ENCODE data around the gene SECTM1.
A peak's percentile ranks its signal among the peaks of the same experiment; 100 is the strongest.
"Not testable (repeated sequence)": the region's sequence is repeated elsewhere in the genome, so short reads cannot be mapped to it uniquely, and the experiment has no call there.

Gene SECTM1

DNA sequence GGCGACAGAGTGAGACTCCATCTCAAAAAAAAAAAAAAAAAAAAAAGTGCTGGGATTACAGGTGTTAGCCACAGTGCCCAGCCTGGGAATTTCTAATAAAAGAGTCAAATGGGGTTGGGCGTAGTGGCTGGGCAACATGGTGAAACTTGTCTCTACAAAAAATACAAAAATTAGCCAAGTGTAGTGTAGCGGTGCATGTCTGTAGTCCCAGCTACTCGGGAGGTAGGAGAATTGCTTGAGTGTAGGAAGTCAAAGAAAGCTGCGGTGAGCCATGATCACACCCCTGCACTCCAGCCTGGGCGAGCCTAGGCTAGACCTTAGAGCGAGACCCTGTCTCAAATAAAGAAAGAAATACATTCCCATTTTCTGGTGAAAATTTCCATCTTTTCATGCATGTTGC is 35.6 kb upstream of the SECTM1 start:
- no peak for DNase-seq (ENCODE audit: low spot score)

DNA sequence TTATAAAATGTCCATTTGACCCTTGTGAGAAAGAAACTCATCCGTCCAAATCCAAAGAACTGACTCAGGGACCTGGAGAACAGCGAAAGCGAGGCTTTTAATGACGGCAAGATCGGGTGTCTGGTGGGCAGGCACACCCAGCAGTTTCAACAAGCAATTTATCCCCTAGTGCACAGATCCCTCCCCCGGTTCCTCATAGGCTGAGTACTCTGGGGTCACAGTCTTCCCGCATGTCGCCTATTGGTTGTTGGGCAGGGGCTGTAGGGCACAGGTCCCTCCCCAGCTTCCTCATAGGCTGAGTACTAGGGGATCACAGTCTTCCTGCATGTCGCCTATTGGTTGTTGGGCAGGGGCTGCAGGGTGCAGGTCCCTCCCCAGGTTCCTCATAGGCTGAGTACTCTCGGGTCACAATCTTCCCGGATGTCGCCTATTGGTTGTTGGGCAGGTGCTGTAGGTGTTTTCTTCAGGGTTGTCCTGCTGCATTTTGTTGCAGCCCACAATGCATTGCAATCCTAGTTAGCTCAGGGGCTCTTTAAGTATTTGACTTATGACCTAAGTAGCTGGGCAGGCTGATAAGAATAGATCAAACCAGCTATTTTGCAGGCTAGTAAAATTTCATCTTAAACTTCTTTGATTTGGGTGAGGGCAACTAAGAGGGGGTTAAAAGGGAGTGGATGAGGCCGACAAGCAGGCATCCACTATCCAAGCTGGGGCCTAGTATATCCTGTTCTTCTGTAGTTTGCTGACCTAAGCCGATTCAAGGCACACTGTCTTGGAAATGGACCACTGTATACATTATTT is 34.4 kb upstream of the SECTM1 start:
- DNase-seq (ENCODE audit: low spot score) = no peak

DNA sequence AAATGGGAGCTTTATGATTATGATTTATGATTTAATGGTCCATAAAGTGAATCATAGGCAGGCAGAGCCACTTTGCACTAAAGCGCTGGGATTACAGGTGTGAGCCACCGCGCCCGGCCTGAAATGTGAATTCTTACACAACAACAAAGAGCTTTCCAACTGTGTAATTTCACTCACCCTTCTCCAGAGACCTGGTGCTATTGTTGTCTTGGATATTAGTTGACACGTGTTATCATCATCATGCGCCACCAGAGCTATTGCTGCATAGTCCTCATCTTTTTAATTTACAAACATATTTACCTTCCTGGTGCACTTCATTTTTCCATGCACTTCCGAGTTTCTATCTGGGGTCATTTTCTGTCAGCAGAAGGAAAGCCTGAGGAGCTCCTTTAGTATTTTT is 33.2 kb upstream of the SECTM1 start:
- no peak for DNase-seq (ENCODE audit: low spot score)

DNA sequence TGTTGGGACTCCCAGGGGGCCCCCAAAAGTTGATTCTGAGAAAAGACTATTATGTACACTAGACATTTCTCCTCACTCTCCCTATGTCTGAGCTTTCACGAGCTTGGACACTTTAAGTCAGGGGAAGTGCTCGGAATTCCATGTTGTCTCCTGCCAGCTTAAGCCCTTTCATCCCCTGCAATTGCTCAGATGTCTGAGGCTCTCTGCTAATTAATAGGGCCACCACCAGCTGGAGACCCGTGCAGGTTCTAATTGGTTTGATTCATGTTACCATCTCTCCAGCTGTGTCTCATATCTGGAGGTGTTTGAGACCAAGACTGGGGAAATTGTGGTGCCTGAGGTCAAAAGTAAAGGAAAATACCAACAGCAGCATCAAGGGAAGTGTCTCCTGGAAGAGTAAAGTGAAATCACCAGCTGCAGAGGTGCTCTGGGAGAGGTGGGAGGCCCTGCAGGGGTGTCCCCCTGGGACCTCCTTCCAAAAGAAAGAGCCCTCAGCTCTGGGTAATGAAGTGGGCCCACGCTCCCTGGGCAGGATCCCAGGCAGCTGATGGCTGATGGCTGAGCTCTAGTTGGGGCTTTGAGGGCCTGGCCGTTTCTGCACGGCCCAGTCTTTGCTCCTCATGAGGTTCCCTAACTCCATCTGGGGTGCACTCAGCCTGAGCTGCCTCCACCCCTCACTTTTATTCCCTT is 32.2 kb upstream of the SECTM1 start:
- DNase-seq (ENCODE audit: low spot score) = no peak

DNA sequence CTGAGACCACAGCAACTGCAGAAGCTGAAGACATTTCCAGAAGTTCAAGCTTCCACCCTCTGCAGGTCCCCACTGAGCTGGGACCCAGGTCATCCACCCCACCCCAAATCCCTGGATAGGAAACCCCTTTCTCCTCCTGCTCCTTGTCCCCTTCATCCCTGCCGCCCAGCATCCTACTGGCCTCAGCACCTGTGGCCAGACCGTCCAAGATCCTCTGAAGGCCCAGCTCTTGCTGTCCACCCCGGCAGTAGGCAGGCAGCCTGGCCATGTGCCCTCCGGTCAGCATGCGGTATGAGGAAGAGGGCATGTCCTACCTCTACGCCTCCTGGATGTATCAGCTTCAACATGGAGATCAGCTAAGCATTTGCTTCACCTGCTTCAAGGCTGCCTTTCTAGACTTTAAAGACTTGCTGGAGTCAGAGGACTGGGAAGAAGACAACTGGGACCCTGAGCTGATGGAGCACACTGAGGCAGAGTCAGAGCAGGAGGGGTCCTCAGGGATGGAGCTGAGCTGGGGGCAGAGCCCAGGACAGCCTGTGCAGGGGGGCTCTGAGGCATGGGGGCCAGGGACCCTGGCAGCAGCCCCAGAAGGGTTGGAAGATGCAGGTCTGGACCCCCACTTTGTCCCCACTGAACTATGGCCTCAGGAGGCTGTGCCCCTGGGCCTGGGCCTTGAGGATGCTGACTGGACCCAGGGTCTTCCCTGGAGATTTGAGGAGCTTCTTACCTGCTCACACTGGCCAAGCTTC is 28.5 kb upstream of the SECTM1 start:
- DNase-seq (ENCODE audit: low spot score) = no peak

DNA sequence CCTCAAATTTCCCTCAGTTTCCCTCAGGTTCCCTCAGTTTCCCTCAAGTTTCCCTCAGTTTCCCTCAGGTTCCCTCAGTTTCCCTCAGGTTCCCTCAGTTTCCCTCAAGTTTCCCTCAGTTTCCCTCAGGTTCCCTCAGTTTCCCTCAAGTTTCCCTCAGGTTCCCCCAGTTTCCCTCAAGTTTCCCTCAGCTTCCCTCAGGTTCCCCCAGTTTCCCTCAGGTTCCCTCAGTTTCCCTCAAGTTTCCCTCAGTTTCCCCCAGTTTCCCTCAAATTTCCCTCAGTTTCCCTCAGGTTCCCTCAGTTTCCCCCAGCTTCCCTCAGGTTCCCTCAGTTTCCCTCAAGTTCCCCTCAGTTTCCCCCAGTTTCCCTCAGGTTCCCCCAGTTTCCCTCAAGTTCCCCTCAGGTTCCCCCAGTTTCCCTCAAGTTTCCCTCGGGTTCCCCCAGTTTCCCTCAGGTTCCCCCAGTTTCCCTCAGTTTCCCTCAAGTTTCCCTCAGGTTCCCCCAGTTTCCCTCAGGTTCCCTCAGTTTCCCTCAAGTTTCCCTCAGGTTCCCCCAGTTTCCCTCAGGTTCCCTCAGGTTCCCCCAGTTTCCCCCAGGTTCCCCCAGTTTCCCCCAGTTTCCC is 26.0 kb upstream of the SECTM1 start:
- not testable (repeated sequence) for DNase-seq (ENCODE audit: low spot score)

DNA sequence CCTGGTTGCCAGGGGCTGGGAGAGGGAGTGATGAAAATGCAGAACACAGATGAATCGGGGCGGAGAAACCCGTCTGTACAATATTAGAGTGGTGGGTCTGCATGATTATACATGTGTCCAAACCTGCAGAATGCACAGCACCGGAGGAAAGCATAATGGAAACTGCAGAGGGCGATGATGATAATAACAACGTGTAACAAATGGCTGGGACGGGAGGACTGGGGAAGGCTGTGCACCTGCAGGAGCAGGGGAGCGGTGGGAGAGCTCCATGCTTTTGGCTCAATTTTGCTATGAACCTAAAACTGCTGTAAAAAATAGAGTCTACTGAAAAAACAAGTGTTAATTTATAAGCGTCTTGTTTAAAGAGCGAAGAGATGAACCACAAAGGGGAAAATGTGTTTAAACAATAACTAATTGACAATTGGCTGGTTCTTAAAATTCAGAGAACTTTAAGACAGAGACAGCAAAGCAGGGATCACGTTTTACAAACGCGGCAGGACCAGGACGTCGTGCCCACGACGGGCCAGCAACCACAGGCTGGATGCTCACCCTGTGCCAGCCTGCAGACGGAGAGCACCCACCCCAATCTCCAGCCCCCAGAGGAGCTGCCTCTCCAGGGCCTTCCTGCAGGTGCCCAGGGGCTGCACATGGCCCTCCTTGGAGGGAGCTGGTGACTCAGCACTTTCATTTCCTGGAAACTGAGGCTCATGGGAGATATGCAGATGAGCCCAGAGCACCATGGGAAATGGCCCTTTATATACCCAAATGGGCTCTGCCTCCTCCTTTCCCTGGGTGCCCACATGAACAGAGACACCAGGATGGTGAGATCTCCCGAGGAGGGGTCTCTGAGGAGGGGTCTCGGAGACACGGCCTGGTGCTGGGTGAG is 25.1 kb upstream of the SECTM1 start, which contains the start of gene TEX19:
Gene TEX19, plus strand, starts transcription at position 783 of the 886 bp plus-strand sequence. CDS start 2,904 bp downstream, outside the sequence.
- DNase-seq (ENCODE audit: low spot score) = no peak

DNA sequence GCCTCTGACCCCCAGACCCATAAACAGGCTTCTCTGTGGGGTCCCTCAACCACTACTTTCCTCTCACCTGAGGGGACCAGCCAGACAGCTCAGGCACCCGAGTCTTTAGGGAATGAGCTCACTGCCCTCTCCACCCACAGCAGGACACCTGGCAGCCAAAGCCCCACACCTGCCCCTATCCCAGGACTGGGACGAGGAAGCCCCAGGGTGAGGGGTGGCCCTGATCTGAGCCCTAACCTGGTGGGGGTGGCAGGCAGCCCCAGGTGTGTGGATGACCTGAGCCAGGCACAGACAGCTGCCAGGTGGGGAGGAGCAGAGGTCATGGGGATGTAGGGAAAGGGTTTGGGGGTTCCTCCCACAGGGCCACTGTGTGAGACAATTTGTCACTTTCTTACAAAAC is 23.8 kb upstream of the SECTM1 start:
- DNase-seq (ENCODE audit: low spot score) = no peak

DNA sequence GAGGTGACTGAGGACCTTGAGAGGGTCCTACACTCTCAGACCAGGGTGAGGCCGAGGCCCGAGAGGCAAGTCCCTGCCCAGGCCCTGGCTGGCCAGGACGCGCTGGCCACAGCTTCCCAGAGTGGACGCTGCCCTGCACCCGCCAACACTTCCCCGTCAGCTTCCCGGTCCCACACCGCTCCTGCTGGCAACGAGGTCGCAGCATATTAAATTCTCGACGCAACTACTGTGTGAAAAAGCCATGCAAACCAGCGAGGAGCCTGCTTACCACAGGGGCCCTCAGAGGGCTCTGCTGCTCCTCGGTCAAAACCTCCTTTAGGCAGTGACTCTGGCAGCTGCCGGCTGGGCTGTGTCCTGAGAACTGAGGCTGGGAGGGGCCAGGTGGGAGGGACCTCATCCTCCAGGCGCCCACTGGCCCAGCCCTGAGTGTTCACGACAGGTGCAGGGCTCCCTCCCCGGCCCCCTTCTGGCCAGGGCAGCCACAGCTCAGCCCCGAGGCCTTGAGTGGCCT is 23.3 kb upstream of the SECTM1 start:
- no peak for DNase-seq (ENCODE audit: low spot score)

DNA sequence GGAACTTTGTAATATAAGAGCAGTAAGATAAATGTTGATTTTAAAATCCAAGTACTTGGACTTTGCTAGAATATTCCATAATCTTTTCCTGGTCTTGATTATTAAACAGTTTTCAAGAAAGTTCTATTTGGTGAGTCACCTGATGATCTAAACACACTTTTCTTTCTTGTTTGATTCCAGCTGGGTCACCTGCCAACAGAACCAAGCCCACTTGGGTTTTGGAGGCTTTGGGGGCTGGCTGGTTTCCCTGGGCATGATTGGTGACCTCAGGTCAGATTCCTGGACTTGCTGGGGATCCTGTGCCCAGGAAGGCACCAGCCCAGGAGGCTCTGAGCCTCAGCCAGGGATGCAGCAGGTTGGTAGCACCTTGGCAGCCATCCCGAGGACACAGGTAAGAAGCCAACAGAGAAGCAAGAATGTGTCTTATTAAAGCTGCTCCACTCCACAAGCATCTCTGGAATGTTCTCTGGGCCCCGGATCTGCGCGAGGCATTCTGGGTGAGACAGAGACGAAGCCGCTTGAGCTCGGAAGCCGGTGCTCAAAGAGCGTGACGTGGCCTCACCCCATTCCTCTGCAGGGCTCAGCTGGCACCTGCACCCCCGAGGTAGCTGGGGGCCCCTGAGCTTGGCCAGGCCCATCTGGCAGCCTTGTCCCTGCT is 22.3 kb upstream of the SECTM1 start:
- no peak for DNase-seq (ENCODE audit: low spot score)

DNA sequence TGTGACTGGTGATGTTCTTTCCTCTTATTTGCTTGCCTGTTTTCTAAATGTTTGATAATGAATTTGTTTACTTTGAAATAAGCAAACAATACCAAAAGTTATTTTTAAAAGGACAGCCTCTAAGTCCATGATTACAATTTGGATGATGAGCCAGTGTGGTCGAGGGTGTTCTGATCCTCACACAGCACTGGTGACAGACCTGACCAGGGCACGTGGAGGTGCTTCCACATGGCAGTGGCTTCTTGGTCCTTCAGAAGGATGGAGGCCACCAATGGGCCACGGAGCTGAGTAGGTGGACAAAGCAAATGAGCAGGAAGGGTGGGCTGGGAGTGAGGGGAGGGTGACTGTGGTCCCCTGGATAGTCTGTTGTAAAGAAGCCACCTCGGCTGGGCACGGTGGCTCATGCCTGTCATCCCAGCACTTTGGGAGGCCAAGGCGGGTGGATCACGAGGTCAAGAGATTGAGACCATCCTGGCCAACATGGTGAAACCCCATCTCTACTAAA is 21.3 kb upstream of the SECTM1 start:
- DNase-seq (ENCODE audit: low spot score) = no peak

DNA sequence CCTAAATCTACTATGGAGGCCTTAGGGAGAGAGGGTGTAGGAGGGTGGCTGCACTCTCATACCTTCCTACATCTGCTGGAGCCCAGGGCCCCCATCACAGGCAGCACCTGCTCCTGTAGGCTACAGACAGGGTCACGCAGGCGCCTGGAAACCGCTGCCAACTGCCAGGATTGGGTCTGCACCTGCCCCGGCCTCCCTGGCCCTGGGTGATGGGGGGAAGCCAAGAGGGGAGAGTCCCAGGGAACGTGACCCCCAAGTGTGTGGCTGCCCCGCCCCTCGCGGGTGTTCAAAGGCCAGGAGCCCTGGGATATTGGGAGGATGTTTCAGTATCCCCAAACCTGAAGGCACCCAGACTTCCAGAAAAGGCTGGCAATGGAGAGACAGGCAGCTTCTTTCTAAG is 19.9 kb upstream of the SECTM1 start:
- DNase-seq (ENCODE audit: low spot score) = no peak

DNA sequence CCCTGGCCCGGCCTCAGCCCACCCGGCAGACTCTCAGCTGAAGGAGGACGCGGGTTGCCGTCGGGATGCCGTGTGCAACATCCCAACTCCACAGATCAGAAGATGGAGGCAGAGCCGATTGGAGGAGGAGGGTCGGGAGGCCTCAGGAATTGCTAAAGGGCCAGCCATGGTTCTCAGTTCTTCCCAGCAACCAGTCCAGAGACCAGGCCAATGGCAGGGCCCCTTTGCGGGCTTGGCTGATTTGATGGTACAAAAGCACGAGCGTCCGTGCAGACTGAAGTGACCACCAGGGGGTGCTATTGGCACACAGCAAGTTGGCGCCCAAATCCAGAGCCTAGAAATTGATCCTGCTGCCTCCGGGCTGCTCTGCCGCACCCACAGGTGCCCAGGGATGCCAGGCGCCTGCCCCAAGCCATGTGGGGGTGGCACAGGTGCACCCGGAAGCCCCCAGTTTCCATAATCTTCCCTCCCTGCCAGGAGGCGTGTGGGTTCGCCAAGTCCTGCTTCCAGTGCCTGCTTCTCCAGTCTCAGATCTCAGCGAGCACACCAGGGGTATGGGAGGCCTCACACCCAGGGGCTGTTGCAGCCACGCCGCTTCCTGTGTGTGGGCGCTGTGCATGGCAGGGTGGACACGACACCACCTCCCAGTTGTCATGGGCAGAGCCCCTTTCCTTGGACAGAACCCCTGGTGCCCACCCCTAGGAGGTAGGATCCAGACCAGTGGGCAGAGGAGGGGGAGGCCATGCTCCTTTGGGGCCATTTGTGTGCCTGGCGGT is 18.3 kb upstream of the SECTM1 start:
- DNase-seq (ENCODE audit: low spot score) = peak; percentile 91

DNA sequence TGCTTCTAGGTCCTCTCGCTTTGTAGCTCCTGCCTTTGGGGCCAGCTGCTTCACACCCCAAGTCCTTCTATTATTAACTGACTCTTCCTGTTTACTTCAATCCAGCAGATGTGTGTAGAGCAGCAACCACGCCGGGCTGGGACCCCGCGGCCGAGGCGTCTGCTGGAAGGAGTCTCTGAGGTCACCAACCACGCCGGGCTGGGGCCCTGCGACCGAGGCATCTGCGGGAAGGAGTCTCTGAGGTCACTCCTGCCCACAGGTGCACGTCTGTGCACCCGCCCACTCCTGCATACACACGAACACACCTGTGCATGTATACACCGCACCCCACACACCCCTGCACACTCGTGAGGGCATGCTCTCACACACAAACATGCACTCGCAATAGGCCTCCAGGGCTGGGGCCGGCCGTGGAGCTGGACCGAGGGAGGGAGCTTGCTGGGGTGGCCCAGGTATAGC is 17.7 kb upstream of the SECTM1 start:
- no peak for DNase-seq (ENCODE audit: low spot score)

DNA sequence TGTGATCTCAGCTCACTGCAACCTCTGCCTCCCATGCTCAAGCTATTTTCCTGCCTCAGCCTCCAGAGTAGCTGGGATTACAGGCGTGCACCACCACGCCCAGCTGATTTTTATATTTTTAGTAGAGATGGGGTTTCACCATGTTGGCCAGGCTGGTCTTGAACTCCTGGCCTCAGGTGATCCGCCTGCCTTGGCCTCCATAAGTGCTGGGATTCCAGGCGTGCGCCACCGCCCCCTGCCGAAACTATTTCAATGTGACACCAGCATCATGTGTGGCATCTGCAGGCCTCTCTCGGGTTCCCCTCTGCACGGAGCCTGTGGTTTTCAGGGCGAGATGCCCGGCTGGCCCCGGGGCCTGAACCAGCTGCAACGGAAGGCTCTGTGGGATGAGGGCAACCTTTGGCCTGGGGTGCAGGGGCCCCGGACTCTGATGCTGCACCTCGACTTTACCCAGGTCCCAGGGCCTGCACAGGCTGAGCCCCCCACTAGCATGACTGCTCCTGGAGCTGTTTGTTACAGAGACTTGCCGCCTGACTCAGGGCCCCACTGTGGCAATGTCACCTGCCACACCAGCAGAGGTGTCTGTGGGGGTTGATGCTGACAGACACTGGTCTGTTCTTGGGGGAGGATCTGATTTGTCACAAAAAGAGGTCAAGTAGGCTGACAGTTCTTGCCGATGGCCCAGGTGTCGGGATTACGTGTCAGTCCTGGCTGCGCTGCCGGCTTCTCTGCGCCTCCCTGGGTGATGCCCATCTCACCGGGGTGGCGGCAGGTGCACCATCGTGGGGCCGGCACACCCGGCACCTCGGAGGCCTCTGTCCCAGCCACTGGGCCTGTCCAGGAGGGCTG is 16.8 kb upstream of the SECTM1 start:
- no peak for DNase-seq (ENCODE audit: low spot score)

DNA sequence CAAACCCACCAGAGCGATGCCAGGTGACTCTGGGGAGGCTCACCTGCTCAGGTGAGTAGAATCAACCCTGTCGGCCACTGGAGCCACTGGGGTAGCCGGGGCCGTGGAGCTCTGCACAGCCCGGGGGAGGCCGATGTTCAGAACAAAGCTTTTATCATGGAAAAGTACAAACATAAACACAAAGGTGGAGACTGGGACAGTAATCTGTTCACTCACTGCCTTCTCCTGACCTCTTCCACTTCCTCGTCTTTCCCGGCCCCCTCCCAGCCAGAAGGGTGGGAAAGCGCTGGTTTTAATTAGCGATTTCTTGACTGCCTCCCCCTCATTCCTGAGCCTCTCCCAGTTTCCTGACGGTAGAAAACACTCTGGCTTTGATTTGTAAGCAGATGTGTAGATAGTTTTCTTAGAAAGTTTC is 15.7 kb upstream of the SECTM1 start:
- DNase-seq (ENCODE audit: low spot score) = no peak

DNA sequence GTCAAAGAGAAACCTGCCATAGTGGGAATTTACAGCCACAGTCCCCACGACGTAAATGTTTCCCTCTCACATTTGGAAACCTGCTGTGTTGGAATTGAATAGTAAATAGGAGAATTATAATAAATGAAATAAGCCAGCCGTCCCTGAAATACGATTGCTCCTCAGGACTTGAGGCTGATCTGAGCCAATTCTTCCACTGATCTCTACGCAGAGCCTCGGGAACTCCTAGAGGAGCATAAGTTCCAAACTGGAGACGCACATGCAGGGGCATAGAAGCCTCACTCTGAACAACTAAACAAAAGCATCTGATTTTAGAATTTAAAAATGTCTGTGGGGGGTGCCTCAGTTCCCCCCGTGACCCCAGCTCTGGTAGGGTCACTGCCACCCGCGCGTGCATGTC is 15.3 kb upstream of the SECTM1 start:
- no peak for DNase-seq (ENCODE audit: low spot score)

DNA sequence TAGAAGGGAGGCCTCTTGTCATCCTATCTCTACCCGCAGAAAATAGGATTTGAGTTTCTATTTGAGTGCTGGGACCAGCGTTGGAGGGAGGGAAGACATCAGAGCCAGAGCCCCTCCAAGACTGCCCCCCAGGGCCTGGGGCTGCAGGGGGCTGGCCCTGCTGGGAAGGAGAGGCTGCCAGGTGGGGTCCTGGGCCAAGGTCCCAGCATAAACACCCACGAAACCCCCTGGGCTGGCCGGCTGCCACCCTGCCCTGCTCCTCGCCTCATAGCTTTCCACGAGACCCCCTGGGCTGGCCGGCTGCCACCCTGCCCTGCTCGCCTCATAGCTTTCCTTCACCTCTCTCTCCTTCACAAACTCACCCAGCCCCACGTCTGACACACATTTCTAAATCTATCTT is 14.9 kb upstream of the SECTM1 start:
- DNase-seq (ENCODE audit: low spot score) = no peak

DNA sequence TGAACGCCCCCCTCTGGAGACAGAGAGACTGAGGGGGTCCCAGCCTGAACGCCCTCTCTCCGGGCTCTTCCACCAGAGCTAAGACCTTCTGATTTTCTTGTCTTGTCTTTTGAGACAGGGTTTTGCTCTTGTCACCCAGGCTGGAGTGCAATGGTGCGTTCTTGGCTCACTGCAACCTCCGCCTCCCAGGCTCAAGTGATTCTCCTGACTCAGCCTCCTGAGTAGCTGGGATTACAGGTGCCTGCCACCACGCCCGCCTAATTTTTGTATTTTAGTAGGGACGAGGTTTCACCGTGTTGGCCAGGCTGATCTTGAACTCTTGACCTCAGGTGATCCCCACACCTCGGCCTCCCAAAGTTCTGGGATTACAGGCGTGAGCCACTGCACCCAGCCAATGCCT is 14.4 kb upstream of the SECTM1 start:
- not testable (repeated sequence) for DNase-seq (ENCODE audit: low spot score)
